Purkinje cell (primary cell): Measurements from ENCODE around the gene ARRB1. TPM values are rescaled to one million over a fixed set of nuclear protein-coding genes. Genes with fewer than 3 reads are reported as not detected.

Experiments used
- polyA plus RNA-seq: library from polyadenylated mRNA; unstranded; fragments of >200 nt; fragmentation: Nextera tagmentation; gene quantifications from 2 replicates; pipeline ENCODE4 v1.2.1, GENCODE V29; 2014

The ARRB1 gene
- polyA plus RNA-seq = 13.9 and 18.8 TPM in 2 replicates

GRCh38 chr11:75351541-75351790 is at the start of gene ARRB1:
Gene ARRB1 (minus strand): TSS chr11:75351661. CDS start chr11:75351607, 54 bp downstream.

GRCh38 chr11:75399344-75400145 is 48.1 kb upstream of the ARRB1 start, which contains the start of gene RPS3:
Gene RPS3 (plus strand): TSS chr11:75399518. CDS start chr11:75399548, 30 bp downstream.

GRCh38 chr11:75240311-75241035 is 111.0 kb downstream of the ARRB1 start, which contains the start of gene TPBGL:
Gene TPBGL (plus strand): TSS chr11:75240774. CDS start chr11:75241050, 276 bp downstream.

Other genes with a start within 250 kb of the ARRB1 start
- gene SLCO2B1, start 200.6 kb downstream of the ARRB1 start, polyA plus RNA-seq = 0.14 and 0.81 TPM in 2 replicates
- gene TPBGL, start 110.9 kb downstream of the ARRB1 start, polyA plus RNA-seq = 1.0 TPM in 1 of 2 replicates, not detected in the other
- gene RPS3, start 47.9 kb upstream of the ARRB1 start, polyA plus RNA-seq = 500 and 539 TPM in 2 replicates
- 0.74 and 1.3 TPM in 2 replicates for gene KLHL35, start 81.5 kb upstream of the ARRB1 start, polyA plus RNA-seq
- gene GDPD5, start 174.3 kb upstream of the ARRB1 start, polyA plus RNA-seq = 7.1 and 14.7 TPM in 2 replicates
- gene SERPINH1, start 210.6 kb upstream of the ARRB1 start, polyA plus RNA-seq = 4.5 and 8.1 TPM in 2 replicates